ENCODE results near the gene MTHFD1.
A peak's percentile ranks its signal among the peaks of the same experiment; 100 is the strongest.

The MTHFD1 gene

GRCh38 chr14:64501411-64502171 is 113.4 kb downstream of the MTHFD1 start:
- DNase-seq (ENCODE audit: low read depth): peak; percentile 65
- H3K9me3 ChIP-seq (ENCODE audit: control insufficient read depth, low read length): no peaks in the 10 kb centered on the region
- H3K9ac ChIP-seq (ENCODE audit: low read length): peak overlapping the region; percentile 96
- H3K4me1 ChIP-seq (ENCODE audit: control insufficient read depth, insufficient read depth, low read length): peaks cover 37% of the 10 kb centered on the region
- peaks cover 9% of the 10 kb centered on the region for H3K36me3 ChIP-seq (ENCODE audit: control insufficient read depth, insufficient read depth, low read length, severe bottlenecking)
- peak overlapping the region; percentile 92 for H3K4me3 ChIP-seq (ENCODE audit: low read length)
- H3K27me3 ChIP-seq (replicated peaks; ENCODE audit: control insufficient read depth, insufficient read depth, low read length): no peaks in the 10 kb centered on the region

GRCh38 chr14:64502456-64502855 is 114.3 kb downstream of the MTHFD1 start:
- no peak for DNase-seq (ENCODE audit: low read depth)
- Histone ChIP-seq H3K4me1 (ENCODE audit: control insufficient read depth, insufficient read depth, low read length) (peaks cover 45% of the 10 kb centered on the region), H3K36me3 (ENCODE audit: control insufficient read depth, insufficient read depth, low read length, severe bottlenecking) (peaks cover 9% of the 10 kb centered on the region), H3K4me3 (ENCODE audit: low read length) (peak overlapping the region; percentile 92), H3K27me3 (replicated peaks; ENCODE audit: control insufficient read depth, insufficient read depth, low read length) (no peaks in the 10 kb centered on the region), H3K9me3 (ENCODE audit: control insufficient read depth, low read length) (no peaks in the 10 kb centered on the region), H3K9ac (ENCODE audit: low read length) (peak overlapping the region; percentile 96)

GRCh38 chr14:64502887-64503433 is 114.8 kb downstream of the MTHFD1 start:
- Histone ChIP-seq H3K36me3 (ENCODE audit: control insufficient read depth, insufficient read depth, low read length, severe bottlenecking) (peaks cover 4% of the 10 kb centered on the region), H3K27me3 (replicated peaks; ENCODE audit: control insufficient read depth, insufficient read depth, low read length) (no peaks in the 10 kb centered on the region), H3K4me1 (ENCODE audit: control insufficient read depth, insufficient read depth, low read length) (peaks cover 50% of the 10 kb centered on the region), H3K4me3 (ENCODE audit: low read length) (peak overlapping the region; percentile 92), H3K9me3 (ENCODE audit: control insufficient read depth, low read length) (no peaks in the 10 kb centered on the region), H3K9ac (ENCODE audit: low read length) (peak overlapping the region; percentile 96)
- peak; percentile 52 for DNase-seq (ENCODE audit: low read depth)

GRCh38 chr14:64503434-64504309 is 115.5 kb downstream of the MTHFD1 start, which contains the start of gene ZBTB25:
ZBTB25 (minus strand) TSS chr14:64503838; CDS start chr14:64490533, 13,305 bp downstream.
- peak; percentile 98 for DNase-seq (ENCODE audit: low read depth)
- Histone ChIP-seq H3K9me3 (ENCODE audit: control insufficient read depth, low read length) (no peaks in the 10 kb centered on the region), H3K36me3 (ENCODE audit: control insufficient read depth, insufficient read depth, low read length, severe bottlenecking) (peaks cover 3% of the 10 kb centered on the region), H3K4me1 (ENCODE audit: control insufficient read depth, insufficient read depth, low read length) (peaks cover 57% of the 10 kb centered on the region), H3K9ac (ENCODE audit: low read length) (peak within 1 kb of the TSS; percentile 96), H3K4me3 (ENCODE audit: low read length) (peak within 1 kb of the TSS; percentile 92), H3K27me3 (replicated peaks; ENCODE audit: control insufficient read depth, insufficient read depth, low read length) (no peaks in the 10 kb centered on the region)

- DNase-seq (ENCODE audit: low read depth): peak; percentile 93
- Histone ChIP-seq H3K4me3 (ENCODE audit: low read length) (peak within 1 kb of the TSS; percentile 92), H3K9me3 (ENCODE audit: control insufficient read depth, low read length) (no peaks in the 10 kb centered on the region), H3K9ac (ENCODE audit: low read length) (peak within 1 kb of the TSS; percentile 96), H3K4me1 (ENCODE audit: control insufficient read depth, insufficient read depth, low read length) (peaks cover 64% of the 10 kb centered on the region), H3K36me3 (ENCODE audit: control insufficient read depth, insufficient read depth, low read length, severe bottlenecking) (no peaks in the 10 kb centered on the region), H3K27me3 (replicated peaks; ENCODE audit: control insufficient read depth, insufficient read depth, low read length) (no peaks in the 10 kb centered on the region)
Measured at GRCh38 chr14:64504310-64504896, 116.2 kb downstream of the MTHFD1 start, which contains the start of gene ZBTB1. ZBTB1 (plus strand) TSS chr14:64504770; CDS start chr14:64521505, 16,735 bp downstream.

GRCh38 chr14:64504897-64505794 is 117.0 kb downstream of the MTHFD1 start:
- H3K27me3 ChIP-seq (replicated peaks; ENCODE audit: control insufficient read depth, insufficient read depth, low read length): no peaks in the 10 kb centered on the region
- H3K9ac ChIP-seq (ENCODE audit: low read length): peak overlapping the region; percentile 96
- peak; percentile 96 for DNase-seq (ENCODE audit: low read depth)
- H3K36me3 ChIP-seq (ENCODE audit: control insufficient read depth, insufficient read depth, low read length, severe bottlenecking): no peaks in the 10 kb centered on the region
- H3K4me3 ChIP-seq (ENCODE audit: low read length): peak overlapping the region; percentile 92
- H3K4me1 ChIP-seq (ENCODE audit: control insufficient read depth, insufficient read depth, low read length): peaks cover 61% of the 10 kb centered on the region
- no peaks in the 10 kb centered on the region for H3K9me3 ChIP-seq (ENCODE audit: control insufficient read depth, low read length)

GRCh38 chr14:64506721-64507120 is 118.6 kb downstream of the MTHFD1 start:
- peaks cover 3% of the 10 kb centered on the region for H3K36me3 ChIP-seq (ENCODE audit: control insufficient read depth, insufficient read depth, low read length, severe bottlenecking)
- no peaks in the 10 kb centered on the region for H3K9me3 ChIP-seq (ENCODE audit: control insufficient read depth, low read length)
- H3K4me3 ChIP-seq (ENCODE audit: low read length): peak overlapping the region; percentile 92
- H3K4me1 ChIP-seq (ENCODE audit: control insufficient read depth, insufficient read depth, low read length): peaks cover 60% of the 10 kb centered on the region
- peak overlapping the region; percentile 96 for H3K9ac ChIP-seq (ENCODE audit: low read length)
- no peaks in the 10 kb centered on the region for H3K27me3 ChIP-seq (replicated peaks; ENCODE audit: control insufficient read depth, insufficient read depth, low read length)
- peak; percentile 22 for DNase-seq (ENCODE audit: low read depth)

GRCh38 chr14:64507376-64508156 is 119.4 kb downstream of the MTHFD1 start:
- H3K9ac ChIP-seq (ENCODE audit: low read length): peak overlapping the region; percentile 96
- peaks cover 58% of the 10 kb centered on the region for H3K4me1 ChIP-seq (ENCODE audit: control insufficient read depth, insufficient read depth, low read length)
- no peaks in the 10 kb centered on the region for H3K9me3 ChIP-seq (ENCODE audit: control insufficient read depth, low read length)
- H3K27me3 ChIP-seq (replicated peaks; ENCODE audit: control insufficient read depth, insufficient read depth, low read length): no peaks in the 10 kb centered on the region
- peak; percentile 46 for DNase-seq (ENCODE audit: low read depth)
- peaks cover 4% of the 10 kb centered on the region for H3K36me3 ChIP-seq (ENCODE audit: control insufficient read depth, insufficient read depth, low read length, severe bottlenecking)
- H3K4me3 ChIP-seq (ENCODE audit: low read length): peak overlapping the region; percentile 92

GRCh38 chr14:64508215-64508776 is 120.1 kb downstream of the MTHFD1 start:
- peaks cover 56% of the 10 kb centered on the region for H3K4me1 ChIP-seq (ENCODE audit: control insufficient read depth, insufficient read depth, low read length)
- peak overlapping the region; percentile 96 for H3K9ac ChIP-seq (ENCODE audit: low read length)
- H3K4me3 ChIP-seq (ENCODE audit: low read length): peak overlapping the region; percentile 92
- DNase-seq (ENCODE audit: low read depth): no peak
- peaks cover 4% of the 10 kb centered on the region for H3K36me3 ChIP-seq (ENCODE audit: control insufficient read depth, insufficient read depth, low read length, severe bottlenecking)
- H3K9me3 ChIP-seq (ENCODE audit: control insufficient read depth, low read length): no peaks in the 10 kb centered on the region
- no peaks in the 10 kb centered on the region for H3K27me3 ChIP-seq (replicated peaks; ENCODE audit: control insufficient read depth, insufficient read depth, low read length)
